ENCODE results near the gene FKRP. TPM values are rescaled to one million over a fixed set of nuclear protein-coding genes. Genes with fewer than 3 reads are reported as not detected.
A peak's percentile ranks its signal among the peaks of the same experiment; 100 is the strongest.

The FKRP gene
- total RNA-seq, 1 experiment from 2014 or later, result 24.1 TPM

- no peak for TF ChIP-seq AFF4 (CRISPR knock-in tag; IDR thresholded peaks at IDR 0.05; ENCODE audit: borderline replicate concordance)
Measured at GRCh38 chr19:46714444-46715106, 31.3 kb upstream of the FKRP start (continued).

GRCh38 chr19:46715620-46715974 lies 30.3 kb upstream of the FKRP start:
- no peak for TF ChIP-seq PREB (CRISPR knock-in tag; IDR thresholded peaks at IDR 0.05; ENCODE audit: borderline replicate concordance)
- TF ChIP-seq FOXJ3 (CRISPR knock-in tag; IDR thresholded peaks at IDR 0.05; ENCODE audit: borderline replicate concordance), result no peak
- no peak for TF ChIP-seq GTF2I (CRISPR knock-in tag; conservative IDR thresholded peaks at IDR 0.05)
- TF ChIP-seq ZNF396 (CRISPR knock-in tag; IDR thresholded peaks at IDR 0.05; ENCODE audit: borderline replicate concordance), result no peak
- Mint-ChIP-seq H3K27ac (peak overlapping the region; percentile 87), H3K36me3 (peaks cover under 1% of the 10 kb centered on the region; the same call in 1 of the 2 replicates), H3K4me1 (peaks cover 24% of the 10 kb centered on the region), H3K9me3 (no peaks in the 10 kb centered on the region), H3K4me3 (peak overlapping the region; percentile 95), H3K27me3 (ENCODE audit: low read depth) (no peaks in the 10 kb centered on the region)
- no peak for ATAC-seq
- POLR2A ChIA-PET, result interaction anchor here (2.0 kb wide), 1 partner anchor 18 kb away, joined by 6 read pairs; no protein-coding TSS in a partner anchor
- CTCF ChIA-PET, result interaction anchor here (0.6 to 3.9 kb wide), 13 partner anchors 11 to 638 kb away, joined by 3 to 32 read pairs (median 5); partner anchors contain the start of gene DACT3
- DNase-seq (ENCODE audit: low spot score), result no peak

- POLR2A ChIA-PET, result interaction anchor here (0.6 to 2.0 kb wide), 4 partner anchors 10 to 919 kb away, joined by 3 to 6 read pairs (median 4); no protein-coding TSS in a partner anchor
- peaks cover 20% of the 10 kb centered on the region for H3K4me1 Mint-ChIP-seq
- H3K9me3 Mint-ChIP-seq, result no peaks in the 10 kb centered on the region
- DNase-seq (ENCODE audit: low spot score), result peak; percentile 63
- CTCF ChIA-PET, result interaction anchor here (0.6 to 3.9 kb wide), 21 partner anchors 12 to 1699 kb away, joined by 3 to 32 read pairs (median 4); partner anchors contain the start of gene DACT3
- ATAC-seq, result no peak
- TF ChIP-seq ZNF396 (CRISPR knock-in tag; IDR thresholded peaks at IDR 0.05; ENCODE audit: borderline replicate concordance) (no peak), HMGXB4 (CRISPR knock-in tag; IDR thresholded peaks at IDR 0.05) (peak; percentile 83)
- H3K27me3 Mint-ChIP-seq (ENCODE audit: low read depth), result no peaks in the 10 kb centered on the region
- peak overlapping the region; percentile 95 for H3K4me3 Mint-ChIP-seq
- peaks cover 4% of the 10 kb centered on the region; the same call in 1 of the 2 replicates for H3K36me3 Mint-ChIP-seq
- H3K27ac Mint-ChIP-seq, result peak overlapping the region; percentile 78
Measured at GRCh38 chr19:46715975-46716671, 29.7 kb upstream of the FKRP start.

GRCh38 chr19:46716672-46717033 lies 29.2 kb upstream of the FKRP start:
- H3K4me1 Mint-ChIP-seq, result peaks cover 18% of the 10 kb centered on the region
- H3K4me3 Mint-ChIP-seq, result peak overlapping the region; percentile 95
- H3K36me3 Mint-ChIP-seq, result peaks cover 6% of the 10 kb centered on the region; the same call in 1 of the 2 replicates
- ChIA-PET POLR2A (interaction anchor here (0.6 to 2.0 kb wide), 4 partner anchors 10 to 920 kb away, joined by 3 to 6 read pairs (median 4); no protein-coding TSS in a partner anchor), CTCF (interaction anchor here (0.6 to 3.9 kb wide), 13 partner anchors 12 to 1698 kb away, joined by 3 to 32 read pairs (median 4); partner anchors contain the start of gene DACT3)
- DNase-seq (ENCODE audit: low spot score), result no peak
- H3K27me3 Mint-ChIP-seq (ENCODE audit: low read depth), result no peaks in the 10 kb centered on the region
- ATAC-seq, result no peak
- H3K27ac Mint-ChIP-seq, result peak overlapping the region; percentile 78
- no peaks in the 10 kb centered on the region for H3K9me3 Mint-ChIP-seq
- TF ChIP-seq SMAD4 (CRISPR knock-in tag; IDR thresholded peaks at IDR 0.05), result no peak
- TF ChIP-seq ZNF416 (CRISPR knock-in tag; IDR thresholded peaks at IDR 0.05), result no peak
- TF ChIP-seq ZNF671 (CRISPR knock-in tag; IDR thresholded peaks at IDR 0.05), result no peak
- TF ChIP-seq ESRRA (CRISPR knock-in tag; IDR thresholded peaks at IDR 0.05; ENCODE audit: borderline replicate concordance), result no peak
- TF ChIP-seq SOX15 (CRISPR knock-in tag; IDR thresholded peaks at IDR 0.05), result no peak
- TF ChIP-seq ETV6 (CRISPR knock-in tag; IDR thresholded peaks at IDR 0.05), result no peak
- no peak for TF ChIP-seq CBFB (CRISPR knock-in tag; IDR thresholded peaks at IDR 0.05; ENCODE audit: low read depth)
- TF ChIP-seq ZNF396 (CRISPR knock-in tag; IDR thresholded peaks at IDR 0.05; ENCODE audit: borderline replicate concordance), result no peak
- TF ChIP-seq FOXK1 (CRISPR knock-in tag; IDR thresholded peaks at IDR 0.05), result no peak
- TF ChIP-seq ZBTB43 (CRISPR knock-in tag; IDR thresholded peaks at IDR 0.05), result no peak
- no peak for TF ChIP-seq ZMAT4 (CRISPR knock-in tag; IDR thresholded peaks at IDR 0.05)
- no peak for TF ChIP-seq E2F1 (CRISPR knock-in tag; IDR thresholded peaks at IDR 0.05)
- TF ChIP-seq NFYB (CRISPR knock-in tag; conservative IDR thresholded peaks at IDR 0.05; ENCODE audit: low read depth), result no peak
